ENCODE results near the gene TLCD5.

DNA sequence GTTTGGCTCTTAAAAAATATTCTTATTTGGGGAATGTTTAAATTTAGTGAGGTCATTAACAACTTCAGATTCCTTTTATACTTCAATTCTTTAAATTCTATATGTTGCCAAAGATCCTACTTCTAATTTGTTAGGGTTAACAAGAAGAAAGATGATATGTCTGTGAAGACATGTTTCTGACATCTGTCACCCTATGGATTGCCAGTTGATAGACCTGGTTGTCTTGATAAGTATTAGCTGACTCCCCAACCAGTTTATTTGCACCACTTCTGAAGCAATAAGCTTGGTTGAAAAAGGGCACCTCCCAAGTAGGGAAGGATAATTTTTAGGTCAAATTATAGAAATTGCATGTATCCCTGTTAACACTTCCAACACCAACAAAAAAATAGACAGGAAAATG is 40.4 kb downstream of the TLCD5 start:
- TF ChIP-seq, protein P1, sequence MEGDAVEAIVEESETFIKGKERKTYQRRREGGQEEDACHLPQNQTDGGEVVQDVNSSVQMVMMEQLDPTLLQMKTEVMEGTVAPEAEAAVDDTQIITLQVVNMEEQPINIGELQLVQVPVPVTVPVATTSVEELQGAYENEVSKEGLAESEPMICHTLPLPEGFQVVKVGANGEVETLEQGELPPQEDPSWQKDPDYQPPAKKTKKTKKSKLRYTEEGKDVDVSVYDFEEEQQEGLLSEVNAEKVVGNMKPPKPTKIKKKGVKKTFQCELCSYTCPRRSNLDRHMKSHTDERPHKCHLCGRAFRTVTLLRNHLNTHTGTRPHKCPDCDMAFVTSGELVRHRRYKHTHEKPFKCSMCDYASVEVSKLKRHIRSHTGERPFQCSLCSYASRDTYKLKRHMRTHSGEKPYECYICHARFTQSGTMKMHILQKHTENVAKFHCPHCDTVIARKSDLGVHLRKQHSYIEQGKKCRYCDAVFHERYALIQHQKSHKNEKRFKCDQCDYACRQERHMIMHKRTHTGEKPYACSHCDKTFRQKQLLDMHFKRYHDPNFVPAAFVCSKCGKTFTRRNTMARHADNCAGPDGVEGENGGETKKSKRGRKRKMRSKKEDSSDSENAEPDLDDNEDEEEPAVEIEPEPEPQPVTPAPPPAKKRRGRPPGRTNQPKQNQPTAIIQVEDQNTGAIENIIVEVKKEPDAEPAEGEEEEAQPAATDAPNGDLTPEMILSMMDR (IDR thresholded peaks at IDR 0.05) = no peak
- no peak for TF ChIP-seq FOXJ3 (CRISPR knock-in tag; IDR thresholded peaks at IDR 0.05; ENCODE audit: borderline replicate concordance)
- no peak for TF ChIP-seq CREB1 (CRISPR knock-in tag; IDR thresholded peaks at IDR 0.05)
- no peak for TF ChIP-seq MXD4 (CRISPR knock-in tag; IDR thresholded peaks at IDR 0.05; ENCODE audit: borderline replicate concordance)
- TF ChIP-seq, protein P2, sequence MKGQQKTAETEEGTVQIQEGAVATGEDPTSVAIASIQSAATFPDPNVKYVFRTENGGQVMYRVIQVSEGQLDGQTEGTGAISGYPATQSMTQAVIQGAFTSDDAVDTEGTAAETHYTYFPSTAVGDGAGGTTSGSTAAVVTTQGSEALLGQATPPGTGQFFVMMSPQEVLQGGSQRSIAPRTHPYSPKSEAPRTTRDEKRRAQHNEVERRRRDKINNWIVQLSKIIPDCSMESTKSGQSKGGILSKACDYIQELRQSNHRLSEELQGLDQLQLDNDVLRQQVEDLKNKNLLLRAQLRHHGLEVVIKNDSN (CRISPR knock-in tag; IDR thresholded peaks at IDR 0.05) = no peak
- no peak for TF ChIP-seq ZNF232 (CRISPR knock-in tag; IDR thresholded peaks at IDR 0.05)
- TF ChIP-seq, protein P3, sequence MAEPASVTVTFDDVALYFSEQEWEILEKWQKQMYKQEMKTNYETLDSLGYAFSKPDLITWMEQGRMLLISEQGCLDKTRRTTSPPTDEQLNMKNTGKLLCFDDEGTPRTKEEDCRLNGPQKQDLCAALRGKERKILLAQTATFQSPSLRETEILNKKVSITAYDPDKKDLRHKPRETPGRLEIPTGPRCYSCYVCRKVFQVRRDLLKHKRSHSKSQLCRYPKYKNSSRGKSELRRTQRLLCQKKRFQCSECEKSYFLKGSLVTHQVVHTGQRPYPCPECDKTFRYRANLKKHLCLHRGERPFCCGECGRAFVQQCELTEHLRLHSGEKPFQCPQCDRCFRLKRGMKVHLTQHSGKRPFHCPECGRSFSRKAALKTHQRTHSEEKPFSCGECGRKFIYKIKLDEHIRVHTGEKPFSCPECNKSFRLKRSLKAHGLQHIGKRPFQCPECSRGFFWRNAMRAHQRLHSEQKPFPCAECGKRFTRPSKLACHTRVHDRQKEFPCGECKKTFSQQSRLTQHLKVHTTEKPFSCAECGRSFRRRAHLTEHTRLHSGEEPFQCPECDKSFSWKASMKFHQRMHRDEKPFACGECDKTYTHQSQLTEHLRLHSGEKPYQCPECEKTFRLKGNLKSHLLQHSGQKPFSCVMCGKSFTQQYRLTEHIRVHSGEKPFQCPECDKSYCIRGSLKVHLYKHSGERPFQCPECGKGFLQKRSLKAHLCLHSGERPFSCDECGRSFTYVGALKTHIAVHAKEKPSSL (CRISPR knock-in tag; conservative IDR thresholded peaks at IDR 0.05) = no peak

Data from WTC11 (cell line).